GM12892 (cell line): ENCODE data around the gene SUSD5.

Experiments used
- DNase-seq: peaks from one replicate; pipeline ENCODE4 v3.0.0; 2011; ENCODE audit not compliant: insufficient read length
- FAIRE-seq: peaks from 2 replicates; lab custom pipeline; 2011; peaks lifted over from hg19 to GRCh38; lab: Jason Lieb, UNC
- POLR2A ChIP-seq: IDR thresholded peaks from 2 replicates; pipeline ENCODE4 v1.6.1; 2011; ENCODE audit warnings: low read depth, low read length, control low read depth
- POLR2AphosphoS5 ChIP-seq: IDR thresholded peaks from 2 replicates; pipeline ENCODE4 v1.6.1; 2011; ENCODE audit warnings: low read depth, low read length, control low read depth
- TAF1 ChIP-seq: IDR thresholded peaks from 2 replicates; pipeline ENCODE4 v1.6.1; 2011; ENCODE audit warnings: low read depth, mild to moderate bottlenecking, control low read depth, low read length, borderline replicate concordance

The SUSD5 gene

DNA sequence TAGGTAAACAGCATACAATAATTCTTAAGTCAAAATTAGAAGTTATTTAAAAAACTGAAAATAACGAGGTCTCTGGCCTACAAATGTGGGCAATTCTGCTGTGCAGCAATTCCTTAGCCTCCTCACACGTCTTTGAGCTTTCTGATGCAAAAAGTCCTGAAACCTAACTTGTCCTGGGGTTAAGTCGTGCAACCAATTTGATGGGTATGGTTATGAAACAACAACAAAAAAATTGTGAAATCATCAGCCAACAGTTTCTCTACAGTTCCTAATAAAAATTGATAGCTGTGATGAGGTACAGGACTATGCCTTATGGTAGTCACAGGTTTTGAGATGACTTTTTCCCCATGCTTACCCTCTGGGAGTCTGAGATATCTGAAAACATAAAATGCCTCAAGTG lies 115.1 kb downstream of the SUSD5 start:
- DNase-seq (no peak), FAIRE-seq (no peak)
- TF ChIP-seq POLR2AphosphoS5 (no peak), POLR2A (no peak), TAF1 (no peak)

DNA sequence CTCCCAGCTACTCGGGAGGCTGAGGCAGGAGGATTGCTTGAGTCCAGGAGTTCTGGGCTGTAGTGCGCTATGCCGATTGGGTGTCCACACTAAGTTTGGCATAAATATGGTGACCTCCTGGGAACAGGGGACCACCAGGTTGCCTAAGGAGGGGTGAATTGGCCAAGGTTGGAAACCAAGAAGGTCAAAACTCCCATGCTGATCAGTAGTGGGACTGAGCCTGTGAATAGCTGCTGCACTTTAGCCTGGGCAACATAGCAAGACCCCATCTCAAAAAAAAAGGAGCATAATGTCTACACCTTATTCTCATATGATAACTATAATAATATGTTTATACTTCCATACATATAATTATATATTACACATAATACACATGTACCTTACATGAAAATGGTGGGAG lies 115.6 kb downstream of the SUSD5 start:
- TF ChIP-seq POLR2A (no peak), POLR2AphosphoS5 (no peak), TAF1 (no peak)
- no peak for DNase-seq
- FAIRE-seq, result no peak

DNA sequence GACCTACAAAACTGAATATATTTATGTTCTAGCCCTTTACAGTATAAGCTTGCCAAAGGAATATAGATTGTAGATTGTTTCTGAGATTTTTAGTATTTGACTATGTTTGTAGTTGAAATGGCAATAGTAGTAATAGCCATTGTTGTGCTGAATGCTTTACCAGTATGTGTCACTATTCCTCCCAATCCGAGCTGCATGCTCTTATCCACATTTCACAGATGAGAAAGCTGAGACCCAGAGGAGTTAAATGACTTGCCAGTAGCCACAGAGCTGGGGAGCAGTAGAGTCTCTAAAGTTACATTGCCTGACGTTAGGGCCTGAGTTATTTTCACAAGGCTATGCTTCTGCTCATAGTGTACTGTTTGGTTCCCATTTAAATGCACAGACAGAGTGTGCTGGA lies 118.4 kb downstream of the SUSD5 start:
- TF ChIP-seq POLR2A, result no peak
- TF ChIP-seq POLR2AphosphoS5, result no peak
- no peak for FAIRE-seq
- no peak for DNase-seq
